Astrocyte of the spinal cord (primary cell): Measurements from ENCODE around the gene PIK3C3.
"Not testable (repeated sequence)": the region's sequence is repeated elsewhere in the genome, so short reads cannot be mapped to it uniquely, and the experiment has no call there.

Source experiments
- DNase-seq: peaks from one replicate; pipeline ENCODE4 v3.0.0; 2011; ENCODE audit warnings: low read depth, low spot score
- H3K4me3 ChIP-seq: 2 replicates; pipeline ENCODE4 v1.5.1; 2011; ENCODE audit warnings: low read depth, mild to moderate bottlenecking, low read length, moderate library complexity
- CTCF ChIP-seq: IDR thresholded peaks from 2 replicates; pipeline ENCODE4 v1.5.1; 2012; ENCODE audit warnings: low read depth, mild to moderate bottlenecking, low read length, inconsistent platforms
- in situ Hi-C: cut with HindIII; loops from 2 replicates; pipeline ENCODE4 v1.10.0; 2017; ENCODE audit warnings: low sequenced_read_pairs

The PIK3C3 gene

GRCh38 chr18:42048158-42048557 is 93.1 kb downstream of the PIK3C3 start:
- peak; percentile 75 for DNase-seq
- H3K4me3 ChIP-seq, result no peak overlapping the region
- TF ChIP-seq CTCF, result no peak
- in situ Hi-C loops, result no loop called here

- H3K4me3 ChIP-seq, DNase-seq, in situ Hi-C loops: not testable (repeated sequence)
Observed at GRCh38 chr18:42049536-42049935, 94.5 kb downstream of the PIK3C3 start.

GRCh38 chr18:42051411-42051810 is 96.4 kb downstream of the PIK3C3 start:
- H3K4me3 ChIP-seq, result no peak overlapping the region
- no peak for DNase-seq
- in situ Hi-C loops, result no loop called here
- no peak for TF ChIP-seq CTCF

- TF ChIP-seq CTCF, result peak; percentile 59
- no peak overlapping the region for H3K4me3 ChIP-seq
- DNase-seq, result peak; percentile 46
- in situ Hi-C loops, result no loop called here
Observed at GRCh38 chr18:42052122-42052708, 97.2 kb downstream of the PIK3C3 start.

GRCh38 chr18:42053188-42053781 is 98.3 kb downstream of the PIK3C3 start:
- peak; percentile 57 for DNase-seq
- H3K4me3 ChIP-seq, result no peak overlapping the region
- peak; percentile 76 for TF ChIP-seq CTCF
- in situ Hi-C loops, result no loop called here

- DNase-seq, result no peak
- H3K4me3 ChIP-seq, result no peak overlapping the region
- in situ Hi-C loops, result no loop called here
- TF ChIP-seq CTCF, result no peak
Observed at GRCh38 chr18:42064109-42064508, 109.1 kb downstream of the PIK3C3 start.

GRCh38 chr18:42067518-42067917 is 112.5 kb downstream of the PIK3C3 start:
- no peak overlapping the region for H3K4me3 ChIP-seq
- DNase-seq, result no peak
- in situ Hi-C loops, result no loop called here
- no peak for TF ChIP-seq CTCF
